SW480 (cell line): ENCODE results near the gene MAN1C1.
"Not testable (repeated sequence)": the region's sequence is repeated elsewhere in the genome, so short reads cannot be mapped to it uniquely, and the experiment has no call there.

Source experiments
- DNase-seq: peaks from one replicate; pipeline ENCODE4 v3.0.0-alpha.2; 2016; ENCODE audit warnings: low spot score

MAN1C1 gene

DNA sequence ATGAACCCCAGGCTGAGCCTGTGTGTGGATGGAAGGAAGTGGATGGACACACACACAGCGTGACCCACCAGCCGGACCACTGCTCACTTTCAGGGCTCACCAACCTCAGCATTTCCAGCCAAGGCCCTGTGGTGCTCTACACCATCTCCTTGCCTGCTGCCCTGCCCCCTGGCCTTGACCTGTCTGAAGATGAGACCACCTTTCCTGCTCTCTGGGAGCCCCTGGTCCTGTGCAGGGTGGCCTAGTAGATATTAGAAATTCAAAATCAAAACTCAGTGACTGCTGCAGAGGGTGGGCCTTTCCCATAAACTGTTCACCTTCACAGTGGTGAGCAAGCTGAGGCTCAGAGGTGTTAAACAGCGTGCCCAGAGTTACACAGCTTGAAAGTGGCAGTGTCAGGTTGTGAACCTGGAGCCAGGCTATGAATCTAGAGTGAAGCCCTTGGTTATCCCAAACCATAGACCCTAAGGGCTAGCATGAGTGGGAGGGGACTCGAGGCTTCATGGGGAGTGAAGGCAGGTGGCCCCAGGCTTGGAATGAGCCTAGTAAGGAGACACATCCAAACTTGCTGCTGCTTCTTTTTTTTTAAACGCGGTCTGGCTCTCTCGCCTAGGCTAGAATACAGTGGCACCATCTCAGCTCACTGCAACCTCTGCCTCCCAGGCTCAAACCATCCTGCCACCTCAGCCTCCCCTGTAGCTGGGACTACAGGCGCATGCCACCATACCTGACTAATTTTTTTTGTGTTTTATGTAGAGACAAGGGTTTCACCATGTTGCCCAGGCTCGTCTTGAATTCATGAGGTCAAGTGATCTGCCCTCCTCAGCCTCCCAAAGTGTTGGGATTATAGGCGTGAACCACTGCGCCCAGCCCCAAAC is 41.5 kb downstream of the MAN1C1 start:
- DNase-seq: no peak

GRCh38 chr1:25658791-25659431 is 42.3 kb downstream of the MAN1C1 start:
- no peak for DNase-seq

GRCh38 chr1:25661043-25661815 is 44.6 kb downstream of the MAN1C1 start:
- DNase-seq: no peak

- DNase-seq: no peak
These were observed 45.5 kb downstream of the MAN1C1 start for GRCh38 chr1:25662061-25662460.

- DNase-seq: not testable (repeated sequence)
These were observed 46.4 kb downstream of the MAN1C1 start for GRCh38 chr1:25662959-25663358.

GRCh38 chr1:25664357-25665199 is 48.0 kb downstream of the MAN1C1 start:
- no peak for DNase-seq

- DNase-seq: no peak
These were observed 49.9 kb downstream of the MAN1C1 start for GRCh38 chr1:25666460-25666859.

DNA sequence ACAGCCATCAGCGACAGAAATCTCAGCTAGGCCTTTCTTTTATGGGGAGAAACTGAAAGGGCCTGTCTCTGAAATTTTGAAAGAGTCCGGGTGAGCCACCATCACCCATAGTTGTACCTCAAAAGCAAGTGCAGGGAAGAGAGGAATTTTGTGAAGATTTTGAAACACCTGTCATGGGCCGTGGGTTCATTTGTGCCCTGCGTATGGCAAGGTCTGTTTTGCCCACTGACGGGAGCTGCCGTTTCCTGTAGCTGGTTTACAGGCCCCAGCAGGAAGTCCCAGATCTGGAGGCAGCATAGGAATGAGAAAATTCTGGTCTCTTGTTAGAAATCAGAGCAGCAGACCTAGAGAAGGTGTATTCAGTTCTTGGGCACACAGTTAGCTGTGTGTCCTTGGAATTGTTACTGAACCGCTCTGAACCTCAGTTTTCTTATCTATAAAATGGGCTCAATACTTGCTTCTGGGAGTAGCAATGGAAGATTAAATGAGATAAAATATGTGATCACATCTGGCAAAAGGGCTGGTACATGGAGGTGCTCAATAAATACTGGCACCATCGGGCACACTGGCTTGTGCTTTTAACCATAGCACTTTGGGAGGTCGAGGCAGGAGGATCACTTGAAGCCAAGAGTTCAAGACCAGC is 52.5 kb downstream of the MAN1C1 start:
- no peak for DNase-seq

- DNase-seq: no peak
These were observed 53.4 kb downstream of the MAN1C1 start for GRCh38 chr1:25669781-25670567.

- DNase-seq: no peak
These were observed 55.3 kb downstream of the MAN1C1 start for GRCh38 chr1:25671929-25672328.

- peak; percentile 58 for DNase-seq
These were observed 56.3 kb downstream of the MAN1C1 start for GRCh38 chr1:25672763-25673409.

DNA sequence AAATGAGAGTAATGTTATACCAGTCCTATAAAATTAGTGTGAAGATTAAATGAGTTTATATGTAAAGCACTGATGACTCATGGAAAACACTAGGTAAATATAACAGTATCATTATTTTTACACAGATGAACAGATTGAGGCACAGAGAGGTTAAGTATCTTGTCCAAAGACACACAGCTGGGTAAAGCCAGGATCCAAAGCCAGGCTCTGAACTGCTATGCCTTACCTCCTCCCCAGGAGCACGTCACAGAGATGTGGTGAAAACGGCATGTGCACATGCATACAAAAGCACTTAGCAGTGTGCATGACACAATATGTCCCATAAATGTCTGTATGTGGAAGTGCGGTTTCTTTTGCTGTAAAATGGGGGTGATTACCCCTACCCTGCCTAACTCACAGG is 56.9 kb downstream of the MAN1C1 start:
- no peak for DNase-seq

GRCh38 chr1:25673962-25674806 is 57.6 kb downstream of the MAN1C1 start:
- no peak for DNase-seq

GRCh38 chr1:25674807-25675084 is 58.2 kb downstream of the MAN1C1 start:
- no peak for DNase-seq

- no peak for DNase-seq
These were observed 59.3 kb downstream of the MAN1C1 start for GRCh38 chr1:25675729-25676476.

- DNase-seq: no peak
These were observed 59.9 kb downstream of the MAN1C1 start for GRCh38 chr1:25676488-25676887.

- DNase-seq: no peak
These were observed 60.7 kb downstream of the MAN1C1 start for GRCh38 chr1:25677193-25677773.

GRCh38 chr1:25679171-25679570 is 62.6 kb downstream of the MAN1C1 start:
- no peak for DNase-seq
